Measurements from ENCODE around the gene THBS3.
"Not testable (repeated sequence)": the region's sequence is repeated elsewhere in the genome, so short reads cannot be mapped to it uniquely, and the experiment has no call there.

THBS3 gene

DNA sequence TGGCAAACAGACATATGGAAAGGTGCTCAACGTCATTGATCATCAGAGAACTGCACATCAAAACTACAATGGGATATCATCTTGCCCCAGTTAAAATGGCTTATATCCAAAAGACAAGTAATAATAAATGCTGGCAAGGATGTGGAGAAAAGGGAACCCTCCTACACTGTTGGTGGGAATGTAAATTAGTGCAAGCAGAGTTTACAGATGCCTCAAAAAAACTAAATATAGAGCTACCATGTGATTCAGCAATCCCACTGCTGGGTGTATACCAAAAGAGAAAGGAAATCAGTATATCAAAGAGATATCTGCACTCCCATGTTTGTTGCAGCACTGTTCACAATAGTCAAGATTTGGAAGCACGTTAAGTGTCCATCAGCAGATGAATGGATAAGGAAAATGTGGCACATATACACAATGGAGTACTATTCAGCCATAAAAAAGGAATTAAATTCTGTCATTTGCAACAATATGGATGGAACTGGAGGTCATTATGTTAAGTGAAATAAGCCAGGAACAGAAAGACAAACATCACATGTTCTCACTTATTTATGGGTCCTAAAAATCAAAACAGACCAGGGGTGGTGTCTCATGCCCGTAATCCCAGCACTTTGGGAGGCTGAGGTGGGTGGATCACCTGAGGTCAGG lies 51.6 kb downstream of the THBS3 start:
- DNase-seq (ENCODE audit: low read depth in 2 of 2): not testable (repeated sequence)

All from stimulated activated CD4-positive, alpha-beta T cell treated with anti-CD3 and anti-CD28 coated beads, Interleukin-4, amount 100 ng/mL, for 48 hours (primary cell).